ENCODE results near the gene TMEM88.

TMEM88 gene

DNA sequence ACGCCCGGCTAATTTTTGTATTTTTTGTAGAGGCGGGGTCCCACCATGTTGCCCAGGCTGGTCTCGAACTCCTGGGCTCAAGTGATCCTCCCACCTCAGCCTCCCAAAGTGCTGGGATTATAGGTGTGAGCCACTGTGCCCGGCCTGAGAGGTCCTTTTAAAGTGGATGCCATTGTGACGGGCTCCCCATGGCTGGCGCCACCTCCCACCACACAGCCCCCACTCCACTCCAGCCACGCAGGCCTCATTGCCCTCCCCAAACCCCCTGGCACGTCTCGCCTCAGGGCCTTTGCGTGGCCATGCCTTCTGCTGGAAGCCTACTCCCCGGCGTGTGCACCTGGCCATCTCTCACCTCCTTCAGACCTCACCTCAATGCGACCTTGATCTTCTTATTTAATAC, 32.7 kb upstream of the TMEM88 start:
- Mint-ChIP-seq H3K9me3 (no peaks in the 10 kb centered on the region), H3K4me3 (no peak overlapping the region), H3K27me3 (no peaks in the 10 kb centered on the region)

GRCh38 chr17:7823581-7824001, 31.3 kb upstream of the TMEM88 start:
- Mint-ChIP-seq H3K4me3 (no peak overlapping the region), H3K27me3 (no peaks in the 10 kb centered on the region), H3K36me3 (ENCODE audit: insufficient read depth) (no peaks in the 10 kb centered on the region), H3K27ac (ENCODE audit: low read depth) (no peak overlapping the region), H3K9me3 (no peaks in the 10 kb centered on the region), H3K4me1 (no peaks in the 10 kb centered on the region)
- DNase-seq (ENCODE audit: low spot score in 2 of 2) (no peak), ATAC-seq (replicated peaks; ENCODE audit: extremely low read depth, poor library complexity, severe bottlenecking) (no peak)

More for the DNA sequence above, 32.7 kb upstream of the TMEM88 start:
- Mint-ChIP-seq H3K36me3 (ENCODE audit: insufficient read depth) (no peaks in the 10 kb centered on the region), H3K27ac (ENCODE audit: low read depth) (peak overlapping the region; percentile 72), H3K4me1 (no peaks in the 10 kb centered on the region)
- DNase-seq (ENCODE audit: low spot score in 2 of 2) (no peak), ATAC-seq (replicated peaks; ENCODE audit: extremely low read depth, poor library complexity, severe bottlenecking) (no peak)

GRCh38 chr17:7824021-7824924, 30.6 kb upstream of the TMEM88 start:
- ATAC-seq (replicated peaks; ENCODE audit: extremely low read depth, poor library complexity, severe bottlenecking) = no peak
- Mint-ChIP-seq H3K27ac (ENCODE audit: low read depth) (no peak overlapping the region), H3K36me3 (ENCODE audit: insufficient read depth) (no peaks in the 10 kb centered on the region), H3K4me3 (no peak overlapping the region), H3K27me3 (peaks cover 3% of the 10 kb centered on the region), H3K4me1 (no peaks in the 10 kb centered on the region), H3K9me3 (no peaks in the 10 kb centered on the region)
- DNase-seq (ENCODE audit: low spot score in 2 of 2) = no peak

DNA sequence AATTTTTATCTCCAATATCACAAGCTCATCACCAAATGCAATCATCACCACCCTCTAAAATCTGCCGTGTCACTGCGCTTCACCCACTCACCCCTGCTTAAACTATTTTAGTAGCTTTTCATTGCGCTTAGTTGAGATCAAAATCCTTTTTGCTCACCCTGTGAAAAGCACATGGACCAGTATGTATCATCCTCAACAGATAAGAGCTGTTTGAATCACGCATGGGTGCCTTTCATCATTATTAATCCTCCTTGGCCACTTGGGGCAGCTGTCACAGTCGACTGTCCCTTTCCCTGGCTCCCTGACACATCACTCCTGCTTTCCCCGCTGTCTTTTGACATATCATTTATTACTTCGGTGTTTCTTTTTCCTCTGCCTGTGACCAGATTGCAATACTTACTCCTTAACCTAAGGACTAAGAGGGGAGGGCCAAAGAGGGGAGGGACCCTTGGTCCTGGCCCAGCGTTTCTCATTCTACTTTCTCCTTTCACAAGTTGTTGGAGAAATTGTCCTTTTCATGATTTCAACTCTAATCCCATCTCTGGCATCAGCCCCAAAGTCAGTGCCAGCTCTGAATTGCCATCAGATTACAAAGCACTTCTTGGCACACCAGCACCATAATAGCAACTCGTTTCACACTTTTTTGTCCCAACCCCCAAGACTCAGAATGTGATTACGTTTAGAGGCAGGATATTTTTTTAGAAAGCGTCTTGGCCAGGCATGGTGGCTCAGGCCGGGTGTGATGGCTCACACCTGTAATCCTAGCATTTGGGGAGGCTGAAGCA, 29.5 kb upstream of the TMEM88 start:
- H3K27ac Mint-ChIP-seq (ENCODE audit: low read depth) = no peak overlapping the region
- H3K4me3 Mint-ChIP-seq = no peak overlapping the region
- H3K4me1 Mint-ChIP-seq = no peaks in the 10 kb centered on the region
- DNase-seq (ENCODE audit: low spot score in 2 of 2) = no peak
- peaks cover 7% of the 10 kb centered on the region for H3K27me3 Mint-ChIP-seq
- H3K9me3 Mint-ChIP-seq = no peaks in the 10 kb centered on the region
- no peaks in the 10 kb centered on the region for H3K36me3 Mint-ChIP-seq (ENCODE audit: insufficient read depth)
- no peak for ATAC-seq (replicated peaks; ENCODE audit: extremely low read depth, poor library complexity, severe bottlenecking)

- ATAC-seq (replicated peaks; ENCODE audit: extremely low read depth, poor library complexity, severe bottlenecking) (no peak), DNase-seq (ENCODE audit: low spot score in 2 of 2) (no peak)
- H3K27me3 Mint-ChIP-seq = peaks cover 7% of the 10 kb centered on the region
- H3K27ac Mint-ChIP-seq (ENCODE audit: low read depth) = no peak overlapping the region
- H3K4me3 Mint-ChIP-seq = no peak overlapping the region
- peaks cover 22% of the 10 kb centered on the region for H3K4me1 Mint-ChIP-seq
- peaks cover 22% of the 10 kb centered on the region for H3K36me3 Mint-ChIP-seq (ENCODE audit: insufficient read depth)
- H3K9me3 Mint-ChIP-seq = no peaks in the 10 kb centered on the region
Observed at GRCh38 chr17:7830616-7831015, 24.2 kb upstream of the TMEM88 start.

- no peak for ATAC-seq (replicated peaks; ENCODE audit: extremely low read depth, poor library complexity, severe bottlenecking)
- Mint-ChIP-seq H3K4me1 (peaks cover 28% of the 10 kb centered on the region), H3K36me3 (ENCODE audit: insufficient read depth) (peaks cover 28% of the 10 kb centered on the region), H3K27me3 (peaks cover 7% of the 10 kb centered on the region), H3K4me3 (peak overlapping the region; percentile 29), H3K9me3 (no peaks in the 10 kb centered on the region), H3K27ac (ENCODE audit: low read depth) (no peak overlapping the region)
- no peak for DNase-seq (ENCODE audit: low spot score in 2 of 2)
Observed at GRCh38 chr17:7831233-7831632, 23.6 kb upstream of the TMEM88 start.

DNA sequence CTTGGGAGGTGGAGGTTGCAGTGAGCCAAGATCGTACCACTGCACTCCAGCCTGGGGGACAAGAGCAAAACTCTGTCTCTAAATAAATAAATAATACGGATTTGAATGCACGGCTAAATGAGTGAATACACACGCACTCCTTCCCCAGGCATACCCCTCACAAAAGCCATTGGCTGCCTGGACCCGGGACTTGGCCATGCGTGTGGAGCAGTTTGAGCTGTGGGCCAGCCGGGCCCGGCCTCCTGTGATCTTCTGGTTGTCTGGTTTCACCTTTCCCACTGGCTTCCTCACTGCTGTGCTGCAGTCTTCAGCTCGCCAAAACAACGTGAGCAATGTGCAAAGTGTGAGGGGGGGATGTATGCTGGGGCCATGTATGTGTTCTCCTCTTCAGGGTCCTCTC, 22.4 kb upstream of the TMEM88 start:
- Mint-ChIP-seq H3K27ac (ENCODE audit: low read depth) (no peak overlapping the region), H3K9me3 (no peaks in the 10 kb centered on the region), H3K4me1 (peaks cover 40% of the 10 kb centered on the region), H3K36me3 (ENCODE audit: insufficient read depth) (peaks cover 36% of the 10 kb centered on the region), H3K27me3 (peaks cover 7% of the 10 kb centered on the region), H3K4me3 (peak overlapping the region; percentile 91)
- ATAC-seq (replicated peaks; ENCODE audit: extremely low read depth, poor library complexity, severe bottlenecking) (no peak), DNase-seq (ENCODE audit: low spot score in 2 of 2) (no peak)

DNA sequence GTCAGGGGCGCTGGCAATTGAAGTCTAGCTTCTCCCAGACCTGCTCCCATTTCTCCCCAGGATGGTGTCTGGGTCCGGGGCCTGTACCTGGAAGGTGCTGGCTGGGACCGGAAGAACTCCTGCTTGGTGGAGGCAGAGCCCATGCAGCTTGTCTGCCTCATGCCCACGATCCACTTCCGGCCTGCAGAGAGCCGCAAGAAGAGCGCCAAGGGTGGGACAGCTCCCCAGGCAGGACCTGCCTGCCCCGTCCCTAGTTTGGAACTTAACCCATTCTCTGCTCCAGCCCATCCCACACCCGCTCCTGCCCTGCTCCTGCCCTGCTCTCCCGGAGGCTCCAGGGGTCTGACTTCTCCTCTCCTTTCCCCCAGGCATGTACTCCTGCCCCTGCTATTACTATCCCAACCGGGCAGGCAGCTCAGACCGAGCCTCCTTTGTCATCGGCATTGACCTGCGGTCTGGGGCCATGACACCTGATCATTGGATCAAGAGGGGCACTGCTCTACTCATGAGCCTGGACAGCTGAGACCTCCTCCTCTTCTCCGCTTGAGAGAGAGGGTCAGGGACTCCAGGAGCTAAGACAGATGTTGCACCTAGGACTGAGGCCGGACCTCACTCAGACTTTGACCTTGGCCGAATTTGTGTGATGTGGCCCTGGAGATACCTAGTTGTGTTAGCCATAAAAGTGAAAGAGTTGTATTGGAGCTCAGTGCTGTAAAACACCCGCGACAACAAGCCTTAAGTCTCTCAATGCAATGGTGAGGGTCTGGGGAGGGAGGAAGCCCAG, 21.7 kb upstream of the TMEM88 start:
- H3K4me1 Mint-ChIP-seq = peaks cover 45% of the 10 kb centered on the region
- no peaks in the 10 kb centered on the region for H3K9me3 Mint-ChIP-seq
- no peak for ATAC-seq (replicated peaks; ENCODE audit: extremely low read depth, poor library complexity, severe bottlenecking)
- peak overlapping the region; percentile 91 for H3K4me3 Mint-ChIP-seq
- no peak for DNase-seq (ENCODE audit: low spot score in 2 of 2)
- peaks cover 41% of the 10 kb centered on the region for H3K36me3 Mint-ChIP-seq (ENCODE audit: insufficient read depth)
- peaks cover 7% of the 10 kb centered on the region for H3K27me3 Mint-ChIP-seq
- peak overlapping the region; percentile 98 for H3K27ac Mint-ChIP-seq (ENCODE audit: low read depth)

DNA sequence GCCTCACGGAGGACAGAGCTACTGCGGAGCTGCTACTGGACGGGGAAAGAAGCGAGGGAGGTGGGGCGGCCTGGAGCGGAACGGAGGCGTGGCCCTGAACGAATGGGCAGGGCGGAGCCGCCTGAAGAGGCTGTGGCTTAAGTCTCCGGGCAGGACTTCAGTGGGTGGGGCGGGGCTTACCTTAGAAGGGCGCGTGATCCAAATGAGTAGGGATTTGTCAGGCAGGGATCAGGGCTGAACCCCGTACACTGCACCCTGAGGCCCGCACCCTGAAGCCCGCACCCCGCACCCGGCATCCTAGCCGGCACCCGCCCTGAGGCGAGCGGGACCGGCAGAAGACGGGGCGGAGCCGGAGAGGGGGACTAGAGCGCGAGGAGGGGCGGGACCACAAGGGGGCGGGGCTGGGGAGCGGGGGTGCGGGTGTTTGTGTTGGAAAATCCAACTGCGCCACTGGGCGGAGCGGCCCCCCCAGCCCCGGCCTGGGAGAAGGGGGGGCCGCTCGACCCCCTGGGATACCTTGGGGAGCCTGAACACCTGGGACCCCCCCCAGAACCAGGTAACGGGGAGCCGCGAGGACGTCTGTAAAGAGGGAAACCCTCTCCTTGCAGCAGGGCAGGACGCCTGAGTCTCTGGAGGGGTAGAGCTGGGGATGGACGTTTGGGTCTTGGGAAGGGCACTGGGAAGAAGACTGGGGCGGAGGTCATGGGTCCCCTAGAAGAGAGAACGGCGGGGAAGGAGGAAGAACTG, 20.9 kb upstream of the TMEM88 start, which contains the start of gene KDM6B:
Gene KDM6B (plus strand): TSS at position 423 of the 747 bp plus-strand sequence. CDS start 11,338 bp downstream, outside the sequence.
- H3K36me3 Mint-ChIP-seq (ENCODE audit: insufficient read depth) = peaks cover 44% of the 10 kb centered on the region
- peak; percentile 81 to 85 for DNase-seq (ENCODE audit: low spot score in 2 of 2)
- peaks cover 53% of the 10 kb centered on the region for H3K4me1 Mint-ChIP-seq

GRCh38 chr17:7834542-7834956, 20.3 kb upstream of the TMEM88 start:
- Mint-ChIP-seq H3K36me3 (ENCODE audit: insufficient read depth) (peaks cover 44% of the 10 kb centered on the region), H3K4me3 (peak overlapping the region; percentile 91), H3K9me3 (no peaks in the 10 kb centered on the region), H3K27ac (ENCODE audit: low read depth) (peak overlapping the region; percentile 98), H3K27me3 (peaks cover 1% of the 10 kb centered on the region), H3K4me1 (peaks cover 57% of the 10 kb centered on the region)
- peak; percentile 8 for ATAC-seq (replicated peaks; ENCODE audit: extremely low read depth, poor library complexity, severe bottlenecking)
- DNase-seq (ENCODE audit: low spot score in 2 of 2) = no peak

More for the DNA sequence above, 20.9 kb upstream of the TMEM88 start, which contains the start of gene KDM6B:
- peak; percentile 42 for ATAC-seq (replicated peaks; ENCODE audit: extremely low read depth, poor library complexity, severe bottlenecking)
- H3K9me3 Mint-ChIP-seq = no peaks in the 10 kb centered on the region
- peak within 1 kb of the TSS; percentile 91 for H3K4me3 Mint-ChIP-seq
- peak within 1 kb of the TSS; percentile 98 for H3K27ac Mint-ChIP-seq (ENCODE audit: low read depth)
- peaks cover 7% of the 10 kb centered on the region for H3K27me3 Mint-ChIP-seq

GRCh38 chr17:7834957-7835813, 19.7 kb upstream of the TMEM88 start:
- peak overlapping the region; percentile 98 for H3K27ac Mint-ChIP-seq (ENCODE audit: low read depth)
- DNase-seq (ENCODE audit: low spot score in 2 of 2) = peak; percentile 74 to 90
- peaks cover 62% of the 10 kb centered on the region for H3K4me1 Mint-ChIP-seq
- ATAC-seq (replicated peaks; ENCODE audit: extremely low read depth, poor library complexity, severe bottlenecking) = peak; percentile 69
- H3K4me3 Mint-ChIP-seq = peak overlapping the region; percentile 91
- H3K27me3 Mint-ChIP-seq = no peaks in the 10 kb centered on the region
- peaks cover 47% of the 10 kb centered on the region for H3K36me3 Mint-ChIP-seq (ENCODE audit: insufficient read depth)
- H3K9me3 Mint-ChIP-seq = no peaks in the 10 kb centered on the region
